H54 (cell line): ENCODE results near the gene AQP6.

ENCODE experiments used
- DNase-seq: peaks from one replicate; pipeline ENCODE4 v3.0.0; 2011; ENCODE audit warnings: low spot score, mixed read lengths; ENCODE audit not compliant: insufficient read length
- FAIRE-seq: peaks from 3 replicates; lab custom pipeline; 2011; peaks lifted over from hg19 to GRCh38; lab: Jason Lieb, UNC
- POLR2A ChIP-seq: IDR thresholded peaks from 2 replicates; pipeline ENCODE4 v1.6.1; 2011; ENCODE audit warnings: low read depth, mild to moderate bottlenecking, low read length

Gene AQP6

GRCh38 chr12:49955899-49956662 lies 16.7 kb upstream of the AQP6 start:
- no peak for TF ChIP-seq POLR2A
- DNase-seq (no peak), FAIRE-seq (no peak)

GRCh38 chr12:49956663-49957569 lies 15.8 kb upstream of the AQP6 start:
- TF ChIP-seq POLR2A = no peak
- DNase-seq (no peak), FAIRE-seq (no peak)

- DNase-seq (no peak), FAIRE-seq (no peak)
- TF ChIP-seq POLR2A = no peak
Measured at GRCh38 chr12:49957570-49957967, 15.2 kb upstream of the AQP6 start.

GRCh38 chr12:49959685-49960473 lies 12.9 kb upstream of the AQP6 start:
- FAIRE-seq = peak; percentile 83
- peak; percentile 100 for DNase-seq
- no peak for TF ChIP-seq POLR2A

- DNase-seq (no peak), FAIRE-seq (no peak)
- TF ChIP-seq POLR2A = no peak
Measured at GRCh38 chr12:49960474-49961110, 12.2 kb upstream of the AQP6 start.

GRCh38 chr12:49961111-49961922 lies 11.4 kb upstream of the AQP6 start, which contains the start of gene AQP5:
TSS of gene AQP5 (plus strand) at chr12:49961872. CDS start at chr12:49962018, 146 bp downstream.
- no peak for DNase-seq
- no peak for TF ChIP-seq POLR2A
- FAIRE-seq = no peak

- FAIRE-seq (no peak), DNase-seq (no peak)
- no peak for TF ChIP-seq POLR2A
Measured at GRCh38 chr12:49961993-49962764, 10.6 kb upstream of the AQP6 start.

- no peak for TF ChIP-seq POLR2A
- peak; percentile 67 for FAIRE-seq
- peak; percentile 100 for DNase-seq
Measured at GRCh38 chr12:49962861-49963765, 9.6 kb upstream of the AQP6 start.

- no peak for TF ChIP-seq POLR2A
- FAIRE-seq = no peak
- DNase-seq = no peak
Measured at GRCh38 chr12:49963976-49964815, 8.6 kb upstream of the AQP6 start.
